Nephron progenitor cell (in vitro differentiated cells): Measurements from ENCODE around the gene ZEB2.

Source experiments
- DNase-seq: peaks from one replicate; pipeline ENCODE4 v3.0.0; 2021
- H3K27ac Mint-ChIP-seq: 2 replicates; pipeline ENCODE4 v1.8.0; 2021; ENCODE audit warnings: mild to moderate bottlenecking, moderate library complexity, mixed read lengths
- H3K27me3 Mint-ChIP-seq: 2 replicates; pipeline ENCODE4 v1.8.0; 2021; ENCODE audit warnings: mild to moderate bottlenecking, low read depth, mixed read lengths; ENCODE audit not compliant: poor library complexity
- H3K36me3 Mint-ChIP-seq: 2 replicates; pipeline ENCODE4 v1.8.0; 2021; ENCODE audit warnings: low read depth, mixed read lengths
- H3K4me1 Mint-ChIP-seq: 2 replicates; pipeline ENCODE4 v1.8.0; 2021; ENCODE audit warnings: mixed read lengths
- H3K4me3 Mint-ChIP-seq: 2 replicates; pipeline ENCODE4 v1.8.0; 2021; ENCODE audit warnings: mild to moderate bottlenecking, moderate library complexity, mixed read lengths
- H3K9me3 Mint-ChIP-seq: 2 replicates; pipeline ENCODE4 v1.8.0; 2021; ENCODE audit warnings: mild to moderate bottlenecking, moderate library complexity, mixed read lengths
- CTCF ChIP-seq: fragments of 200-600 bp; sonication (generic); IDR thresholded peaks from 2 replicates; pipeline ENCODE4 v1.5.0; 2021; ENCODE audit warnings: antibody characterized with exemption

Gene ZEB2

DNA sequence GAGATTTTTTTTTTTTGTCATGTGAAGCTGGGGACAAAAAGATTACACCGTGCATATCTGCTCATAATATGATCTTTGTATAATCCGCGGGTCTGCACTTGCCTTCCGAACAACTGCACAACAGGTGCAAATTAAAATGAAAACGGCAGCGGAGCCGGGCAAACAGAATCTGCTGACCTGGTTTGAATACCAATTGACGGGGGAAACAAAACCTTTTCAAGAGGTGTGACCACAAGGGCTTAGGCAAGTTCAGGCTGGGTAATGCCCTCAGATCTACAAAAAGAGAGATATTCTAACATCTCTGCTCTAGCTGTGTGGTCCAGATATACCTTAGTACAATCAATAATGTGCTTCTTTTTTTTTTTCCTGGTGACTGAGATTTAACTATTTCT, 88.5 kb downstream of the ZEB2 start:
- Mint-ChIP-seq H3K4me3 (no peak overlapping the region), H3K27ac (no peak overlapping the region), H3K4me1 (peaks cover 18% of the 10 kb centered on the region), H3K27me3 (no peaks in the 10 kb centered on the region), H3K9me3 (no peaks in the 10 kb centered on the region), H3K36me3 (peaks cover 35% of the 10 kb centered on the region)
- DNase-seq: no peak
- TF ChIP-seq CTCF: no peak

GRCh38 chr2:144430722-144431391, 89.1 kb downstream of the ZEB2 start:
- Mint-ChIP-seq H3K9me3 (no peaks in the 10 kb centered on the region), H3K36me3 (peaks cover 34% of the 10 kb centered on the region), H3K27me3 (no peaks in the 10 kb centered on the region), H3K4me3 (no peak overlapping the region), H3K4me1 (peaks cover 18% of the 10 kb centered on the region), H3K27ac (no peak overlapping the region)
- DNase-seq: peak; percentile 12
- TF ChIP-seq CTCF: no peak

GRCh38 chr2:144429396-144430112, 90.4 kb downstream of the ZEB2 start:
- no peaks in the 10 kb centered on the region for H3K9me3 Mint-ChIP-seq
- H3K27ac Mint-ChIP-seq: no peak overlapping the region
- H3K4me1 Mint-ChIP-seq: peaks cover 18% of the 10 kb centered on the region
- no peaks in the 10 kb centered on the region for H3K27me3 Mint-ChIP-seq
- DNase-seq: no peak
- H3K36me3 Mint-ChIP-seq: peaks cover 30% of the 10 kb centered on the region
- no peak for TF ChIP-seq CTCF
- no peak overlapping the region for H3K4me3 Mint-ChIP-seq

DNA sequence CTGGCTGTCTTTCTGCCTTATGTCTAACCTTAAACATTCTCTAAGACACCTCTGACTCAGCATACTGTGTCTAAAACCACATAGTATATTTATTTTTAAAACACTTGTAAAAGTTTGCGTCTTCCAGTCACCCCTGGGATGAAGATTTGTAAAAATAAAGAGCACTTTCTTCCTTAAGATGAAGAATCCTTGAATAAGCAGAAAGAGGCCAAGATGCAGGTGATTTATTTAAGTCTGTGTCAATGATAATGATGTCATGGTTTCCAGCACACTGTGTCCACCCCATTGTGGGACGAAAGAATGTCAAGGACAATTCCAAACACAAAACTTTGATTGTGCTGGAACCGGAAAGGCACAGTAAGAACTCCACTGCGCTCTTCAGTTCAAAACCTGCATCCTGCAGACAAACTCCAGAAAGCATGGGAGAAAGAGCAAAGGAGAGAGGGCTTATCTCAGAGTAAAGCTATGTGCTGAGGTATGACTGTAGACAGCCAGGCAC, 92.9 kb downstream of the ZEB2 start:
- no peaks in the 10 kb centered on the region for H3K27me3 Mint-ChIP-seq
- TF ChIP-seq CTCF: no peak
- peak overlapping the region; percentile 84 for H3K27ac Mint-ChIP-seq
- H3K9me3 Mint-ChIP-seq: no peaks in the 10 kb centered on the region
- H3K4me1 Mint-ChIP-seq: peaks cover 18% of the 10 kb centered on the region
- no peak for DNase-seq
- H3K4me3 Mint-ChIP-seq: no peak overlapping the region
- peaks cover 47% of the 10 kb centered on the region for H3K36me3 Mint-ChIP-seq

- H3K4me1 Mint-ChIP-seq: peaks cover 18% of the 10 kb centered on the region
Measured at GRCh38 chr2:144426355-144426754, 93.6 kb downstream of the ZEB2 start.

More at GRCh38 chr2:144426355-144426754, 93.6 kb downstream of the ZEB2 start:
- H3K36me3 Mint-ChIP-seq: peaks cover 53% of the 10 kb centered on the region
- no peak for DNase-seq
- H3K27me3 Mint-ChIP-seq: no peaks in the 10 kb centered on the region
- no peak overlapping the region for H3K4me3 Mint-ChIP-seq
- H3K27ac Mint-ChIP-seq: no peak overlapping the region
- no peak for TF ChIP-seq CTCF
- H3K9me3 Mint-ChIP-seq: no peaks in the 10 kb centered on the region
